Activated CD4-positive, alpha-beta T cell treated with anti-CD3 and anti-CD28 coated beads for 48 hours (primary cell): ENCODE results near the gene TNIK.
"Not testable (repeated sequence)": the region's sequence is repeated elsewhere in the genome, so short reads cannot be mapped to it uniquely, and the experiment has no call there.

Experiments
- DNase-seq: peaks from one replicate; pipeline ENCODE4 v3.0.0-alpha.2; 2020

The TNIK gene

DNA sequence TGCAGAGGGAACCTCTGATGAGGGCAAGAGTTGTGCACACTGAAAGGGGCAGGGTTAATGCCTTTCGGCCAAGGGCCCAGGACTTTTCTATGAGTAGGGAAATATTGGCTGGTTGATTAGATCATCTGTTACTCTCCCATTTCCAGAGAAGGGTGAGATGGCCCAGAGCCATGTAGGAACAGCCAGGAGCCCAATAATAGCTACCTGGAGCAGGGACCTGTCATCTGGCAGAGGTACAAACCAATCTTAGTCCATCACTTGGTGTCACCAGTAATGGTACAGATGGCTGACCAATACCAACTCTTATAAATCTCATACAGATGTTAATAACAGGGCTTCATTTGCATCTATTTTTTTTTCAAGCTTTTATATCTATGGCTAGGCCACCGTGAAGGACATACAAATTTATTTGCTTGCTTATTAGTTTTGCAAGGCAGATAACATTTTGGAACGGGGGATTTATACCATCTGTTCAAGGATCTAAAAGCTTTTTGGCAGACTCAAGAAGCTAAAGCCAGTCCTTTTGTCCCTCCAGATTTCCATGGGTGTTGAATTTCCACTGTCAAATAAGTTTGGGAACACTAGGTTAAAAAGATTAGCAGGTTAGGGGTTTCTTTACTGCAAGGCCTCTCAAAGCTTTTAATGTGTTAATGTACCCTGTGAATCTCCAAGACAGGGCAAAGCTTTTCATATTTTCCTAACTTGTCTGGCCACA, 79.3 kb downstream of the TNIK start:
- no peak for DNase-seq

DNA sequence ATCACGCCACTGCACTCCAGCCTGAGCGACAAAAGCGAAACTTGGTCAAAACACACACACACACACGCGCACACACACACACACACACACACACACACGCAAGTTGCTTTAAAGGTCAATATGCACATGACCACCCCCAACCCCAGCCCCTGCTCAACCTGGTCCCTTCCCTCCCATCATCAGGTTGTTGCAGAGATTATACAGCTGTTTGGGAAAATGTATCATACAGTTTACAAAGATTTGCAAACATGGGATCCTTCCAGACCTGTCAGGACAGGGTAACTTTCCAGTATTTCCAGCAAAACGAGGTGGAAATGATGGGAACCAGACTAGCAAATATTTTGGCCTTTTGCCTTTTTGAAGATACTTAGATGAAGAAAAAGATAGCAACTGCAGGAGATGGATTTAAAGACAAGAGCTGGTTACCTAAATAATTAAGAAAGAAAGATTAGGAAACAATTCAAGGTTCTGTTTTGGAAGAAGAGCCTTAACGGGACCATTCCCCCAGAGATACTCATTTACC, 80.2 kb downstream of the TNIK start:
- no peak for DNase-seq

DNA sequence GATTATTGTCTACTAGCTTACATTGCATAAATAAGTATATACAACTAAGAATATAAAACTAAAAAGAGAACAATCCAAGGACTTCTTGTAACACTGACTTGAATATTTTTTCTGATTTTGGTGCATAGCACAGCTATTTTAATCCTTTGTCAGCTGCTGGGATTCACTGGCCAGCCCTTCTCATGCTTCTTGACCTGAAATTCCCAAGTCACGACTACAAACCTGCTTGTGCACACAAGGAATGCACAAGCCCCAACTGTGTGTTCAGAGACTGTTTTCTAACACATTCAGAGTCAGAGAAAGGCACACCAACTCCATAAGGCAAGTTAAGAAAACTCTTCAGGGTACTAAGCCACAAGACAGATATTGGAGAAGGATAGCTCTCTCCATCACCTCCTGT, 80.9 kb downstream of the TNIK start:
- no peak for DNase-seq

DNA sequence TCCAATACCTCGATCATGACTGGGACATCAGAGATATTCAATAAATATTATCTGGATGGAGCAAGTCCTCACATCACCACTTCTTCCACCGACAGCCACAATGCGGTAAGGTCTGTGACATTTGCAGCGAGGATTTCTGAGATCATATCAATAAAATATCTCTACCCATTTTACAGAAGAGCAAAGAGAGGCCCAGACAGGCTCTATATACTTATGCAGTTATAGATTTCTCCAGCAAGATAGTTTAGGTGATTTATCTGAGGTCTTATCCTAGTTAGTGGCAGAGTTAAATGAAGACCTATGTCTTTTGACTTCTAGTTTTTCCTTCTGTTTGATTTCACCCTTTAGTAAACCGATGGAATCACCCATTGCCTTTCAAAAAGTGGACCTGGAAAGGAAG, 81.6 kb downstream of the TNIK start:
- no peak for DNase-seq

GRCh38 chr3:171377859-171378258, 82.3 kb downstream of the TNIK start:
- DNase-seq = no peak

- DNase-seq = no peak
Measured at GRCh38 chr3:171376596-171376947, 83.6 kb downstream of the TNIK start.

- DNase-seq = no peak
Measured at GRCh38 chr3:171375666-171376595, 84.3 kb downstream of the TNIK start.

DNA sequence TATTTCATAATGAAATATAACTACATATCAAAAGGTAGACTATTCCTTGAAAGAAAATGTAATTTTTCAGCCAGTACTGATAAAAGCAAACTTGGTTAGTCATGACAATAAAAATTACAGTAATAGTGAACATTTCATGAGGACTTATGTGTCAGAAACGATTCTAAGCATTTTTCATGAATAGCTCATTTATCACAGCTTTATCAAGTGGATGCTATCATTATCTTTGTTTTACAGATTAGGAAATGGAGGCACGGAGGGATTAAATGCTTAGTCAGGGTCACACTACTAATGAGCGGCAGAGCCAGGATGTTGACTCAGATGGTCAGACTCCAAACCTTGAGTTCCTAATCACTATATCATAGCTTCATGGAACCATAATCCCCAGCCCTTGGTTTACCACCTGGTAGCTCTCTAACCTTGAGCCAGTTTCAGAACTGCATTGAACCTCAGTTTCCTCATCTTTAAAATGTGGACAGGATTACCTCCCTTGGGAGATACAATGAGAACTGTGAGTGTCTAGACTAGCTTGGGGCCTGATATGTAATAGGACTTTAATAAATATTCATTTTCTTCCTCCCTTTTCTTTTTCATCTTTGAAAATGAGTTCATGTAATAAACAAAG, 85.4 kb downstream of the TNIK start:
- DNase-seq = no peak

DNA sequence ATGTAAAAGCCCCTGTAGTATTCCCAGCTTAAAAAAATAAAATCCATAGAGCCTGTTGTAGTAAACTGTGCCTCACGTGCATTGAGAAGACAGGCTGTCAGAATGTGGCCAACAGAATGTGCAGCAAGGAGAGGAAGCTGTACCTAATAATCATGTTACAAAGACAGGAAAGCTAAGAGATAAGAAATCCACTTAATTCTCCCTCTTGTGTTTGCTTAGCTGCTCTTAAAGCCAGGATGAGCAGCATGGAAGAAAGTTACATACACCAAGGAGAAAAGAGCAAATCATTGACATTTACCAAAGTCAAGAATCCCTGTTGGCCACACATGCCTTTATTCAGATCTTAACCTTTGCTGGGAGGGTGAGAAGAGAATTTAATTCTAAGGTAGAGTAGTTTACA, 85.9 kb downstream of the TNIK start:
- no peak for DNase-seq

- DNase-seq = no peak
Measured at GRCh38 chr3:171373711-171374110, 86.5 kb downstream of the TNIK start.

DNA sequence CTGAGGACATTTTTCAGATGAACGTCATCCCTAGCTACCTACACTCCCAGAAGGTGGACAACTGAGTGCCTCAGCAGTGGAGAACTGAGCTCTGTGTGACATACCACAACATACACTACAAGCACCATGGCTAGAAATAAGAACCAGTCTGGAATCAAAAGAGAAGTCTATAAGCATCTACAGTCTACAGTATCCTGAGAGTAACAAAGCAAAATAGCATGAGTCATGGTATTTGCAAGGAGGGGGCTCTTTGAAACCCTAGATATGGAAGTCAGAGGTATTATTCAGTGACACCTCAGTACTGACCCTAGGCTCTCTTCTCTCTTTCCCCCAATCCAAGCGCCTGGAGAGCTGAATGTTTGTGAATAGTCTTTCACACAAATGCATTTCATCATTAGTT, 87.5 kb downstream of the TNIK start:
- no peak for DNase-seq

DNA sequence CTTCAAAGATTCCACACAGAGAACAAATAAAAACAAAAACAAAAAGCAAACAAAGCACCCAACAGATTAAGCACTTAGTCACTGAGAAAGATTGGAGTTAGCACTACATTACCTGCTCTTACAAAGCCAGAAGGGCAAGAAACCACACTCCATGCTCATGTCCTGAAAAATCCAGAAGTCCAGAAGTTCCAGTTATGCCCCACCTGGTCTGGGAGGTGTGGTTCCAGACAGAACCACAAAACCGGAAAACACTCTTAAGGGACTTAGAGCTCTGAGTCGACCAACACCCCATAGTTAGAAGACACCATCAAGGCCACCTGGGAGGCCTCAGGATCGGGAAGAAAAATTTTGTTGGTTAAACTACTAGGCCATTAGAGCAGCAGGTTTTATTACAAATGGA, 88.9 kb downstream of the TNIK start:
- DNase-seq = no peak

DNA sequence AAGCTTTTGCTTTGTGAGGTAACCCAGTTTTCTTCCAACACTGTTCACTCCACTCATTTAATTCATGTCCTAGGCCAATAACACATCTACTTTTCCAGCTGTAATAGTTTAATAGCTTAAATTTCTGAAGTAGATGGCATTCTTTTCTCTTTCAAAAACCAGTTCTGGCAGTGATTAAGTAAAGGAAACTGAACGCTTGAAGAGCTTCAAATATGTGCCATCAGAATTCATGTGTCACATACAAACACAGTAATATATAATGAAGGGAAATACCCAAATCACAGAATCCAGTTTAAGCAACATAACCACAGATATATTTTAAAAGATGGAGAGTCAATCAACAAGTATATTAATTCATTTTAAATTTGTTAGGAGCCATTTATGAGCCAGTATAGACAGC, 91.0 kb downstream of the TNIK start:
- DNase-seq = no peak

GRCh38 chr3:171366738-171367137, 93.5 kb downstream of the TNIK start:
- not testable (repeated sequence) for DNase-seq

DNA sequence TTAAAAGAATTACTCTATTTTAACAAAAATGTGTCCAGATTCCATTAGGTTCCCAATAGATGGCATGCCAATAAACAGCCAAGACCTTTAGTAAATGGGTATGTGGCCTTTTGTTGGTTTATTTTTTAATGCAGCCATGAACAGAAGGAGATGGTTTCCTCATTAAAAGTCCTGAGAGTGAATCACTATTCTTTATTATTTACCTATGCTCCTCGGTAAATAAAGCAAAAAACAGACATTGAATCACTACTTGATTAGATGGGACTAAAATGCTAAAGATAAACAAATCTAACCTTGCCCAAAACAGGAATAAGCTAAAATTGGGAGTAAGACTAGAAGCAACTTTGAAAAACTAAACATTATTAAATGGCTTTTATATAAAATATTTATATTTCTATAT, 94.2 kb downstream of the TNIK start:
- no peak for DNase-seq

- no peak for DNase-seq
Measured at GRCh38 chr3:171365489-171365888, 94.7 kb downstream of the TNIK start.

DNA sequence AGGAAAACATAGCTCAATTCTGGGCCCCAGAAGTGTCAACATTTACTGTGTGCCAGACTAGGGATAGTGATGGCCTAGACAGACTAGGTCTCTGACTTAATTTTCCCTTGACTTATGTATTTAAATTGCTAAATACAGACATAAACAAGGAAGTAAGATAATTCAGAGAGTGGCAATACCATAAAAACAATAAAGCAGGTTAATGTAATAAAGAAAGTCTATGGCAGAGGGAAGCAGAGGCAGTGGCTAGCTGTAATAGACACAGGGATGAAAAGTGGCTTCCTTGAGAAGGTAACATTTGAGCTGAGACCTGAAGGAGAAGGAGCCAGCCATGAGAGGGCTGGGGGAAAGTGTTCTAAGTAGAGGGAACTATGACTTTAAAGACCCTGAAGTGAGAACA, 95.7 kb downstream of the TNIK start:
- no peak for DNase-seq

DNA sequence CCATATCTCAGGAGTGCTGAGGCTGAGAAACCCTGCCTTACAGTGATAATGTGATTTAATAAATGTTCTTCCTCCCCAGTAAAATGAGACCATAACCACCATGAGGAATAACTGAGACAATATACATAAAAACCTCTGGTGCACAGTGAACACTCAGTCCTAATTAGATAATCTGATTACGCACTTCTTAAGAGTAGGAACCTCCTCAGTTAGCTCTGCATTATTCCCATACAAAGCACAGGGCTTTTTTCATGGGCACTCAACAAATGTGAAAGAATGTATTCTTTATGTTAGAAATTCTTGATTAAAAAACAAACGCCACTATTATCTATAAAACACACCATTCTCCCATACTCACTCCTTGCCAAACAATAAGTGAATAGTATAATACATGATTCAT, 97.0 kb downstream of the TNIK start:
- no peak for DNase-seq

DNA sequence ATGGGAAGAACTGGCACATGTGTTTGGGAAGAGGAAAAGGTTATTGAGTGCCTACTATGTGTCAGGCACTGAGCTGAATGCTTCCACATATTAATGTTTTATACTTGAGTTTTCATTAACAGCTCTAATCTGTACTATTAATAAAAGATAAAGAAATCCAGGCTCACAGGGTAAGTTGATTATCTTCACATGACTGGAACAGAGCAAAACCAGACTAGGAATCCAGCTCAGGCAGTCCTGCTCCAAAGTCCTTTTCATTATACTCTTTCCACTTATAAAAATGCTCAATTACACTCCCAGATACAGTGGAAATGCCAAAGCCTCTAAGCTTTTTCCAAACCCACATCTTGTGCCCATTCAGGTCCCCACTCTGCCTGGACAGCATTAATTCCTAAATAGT, 97.6 kb downstream of the TNIK start:
- DNase-seq = no peak

DNA sequence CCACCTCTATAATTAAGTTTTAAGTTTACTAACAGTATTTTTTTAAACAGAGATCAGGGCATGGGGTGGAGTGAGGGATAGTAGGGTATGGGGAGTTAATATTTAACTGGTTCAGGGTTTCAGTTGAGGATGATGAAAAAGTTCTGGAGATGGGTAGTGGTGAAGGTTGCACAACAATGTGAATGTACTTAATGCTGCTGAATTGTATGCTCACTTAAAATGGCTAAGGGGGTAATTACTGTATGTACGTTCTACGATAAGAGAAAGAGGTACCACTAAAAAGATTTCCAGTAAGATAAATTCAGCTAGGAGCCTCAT, 101.4 kb downstream of the TNIK start:
- no peak for DNase-seq

- DNase-seq = no peak
Measured at GRCh38 chr3:171358181-171358880, 101.9 kb downstream of the TNIK start.

DNA sequence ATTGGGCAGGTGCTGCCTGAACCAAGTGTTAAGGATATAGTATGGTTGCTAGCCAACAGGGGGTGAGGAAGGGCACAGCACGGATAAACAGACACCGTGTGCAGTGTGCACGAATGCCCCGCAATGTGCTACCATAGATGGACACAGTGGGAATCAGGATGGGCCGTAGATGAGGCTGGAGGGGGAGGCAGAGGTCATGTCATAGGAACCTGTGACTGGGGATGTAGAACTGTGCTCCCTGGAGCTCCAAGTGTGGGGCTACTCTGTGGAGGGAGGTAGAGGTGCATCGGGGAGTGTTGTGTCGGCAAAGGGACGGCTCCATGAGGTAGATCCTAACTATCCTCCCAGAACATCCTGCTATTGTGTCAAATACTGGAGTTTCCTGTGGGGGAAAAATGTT, 102.5 kb downstream of the TNIK start:
- DNase-seq = no peak

GRCh38 chr3:171356251-171356650, 104.0 kb downstream of the TNIK start:
- DNase-seq = no peak
